ENCODE results near the gene PRDM16. TPM values are rescaled to one million over a fixed set of nuclear protein-coding genes. Genes with fewer than 3 reads are reported as not detected.

PRDM16 gene
- total and polyA plus RNA-seq, 4 donors = 0.05 to 0.67 (median 0.19) TPM

DNA sequence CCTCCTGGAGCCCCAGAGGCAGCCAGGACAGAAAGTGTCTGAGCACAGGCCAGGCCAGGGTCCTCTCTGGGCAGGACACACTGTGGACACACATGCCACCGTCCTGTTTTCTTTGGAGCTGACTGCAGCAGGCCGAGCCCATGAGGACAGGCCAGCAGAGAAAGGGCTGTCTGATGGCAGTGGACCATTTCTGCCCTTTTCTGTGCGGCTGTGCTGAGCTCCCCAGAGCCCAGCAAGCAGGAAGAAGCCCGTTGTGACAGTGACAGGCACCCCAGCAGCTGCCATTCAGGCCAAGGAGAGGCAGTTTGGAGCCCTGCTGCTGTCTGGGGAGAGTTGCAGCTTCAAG, 269.7 kb downstream of the PRDM16 start:
- no peaks in the 10 kb centered on the region for H3K36me3 ChIP-seq (ENCODE audit: control insufficient read depth in 4 of 4, insufficient read depth in 3 of 4, low read depth in 1 of 4, low read length in 3 of 4)
- TF ChIP-seq, protein P1, sequence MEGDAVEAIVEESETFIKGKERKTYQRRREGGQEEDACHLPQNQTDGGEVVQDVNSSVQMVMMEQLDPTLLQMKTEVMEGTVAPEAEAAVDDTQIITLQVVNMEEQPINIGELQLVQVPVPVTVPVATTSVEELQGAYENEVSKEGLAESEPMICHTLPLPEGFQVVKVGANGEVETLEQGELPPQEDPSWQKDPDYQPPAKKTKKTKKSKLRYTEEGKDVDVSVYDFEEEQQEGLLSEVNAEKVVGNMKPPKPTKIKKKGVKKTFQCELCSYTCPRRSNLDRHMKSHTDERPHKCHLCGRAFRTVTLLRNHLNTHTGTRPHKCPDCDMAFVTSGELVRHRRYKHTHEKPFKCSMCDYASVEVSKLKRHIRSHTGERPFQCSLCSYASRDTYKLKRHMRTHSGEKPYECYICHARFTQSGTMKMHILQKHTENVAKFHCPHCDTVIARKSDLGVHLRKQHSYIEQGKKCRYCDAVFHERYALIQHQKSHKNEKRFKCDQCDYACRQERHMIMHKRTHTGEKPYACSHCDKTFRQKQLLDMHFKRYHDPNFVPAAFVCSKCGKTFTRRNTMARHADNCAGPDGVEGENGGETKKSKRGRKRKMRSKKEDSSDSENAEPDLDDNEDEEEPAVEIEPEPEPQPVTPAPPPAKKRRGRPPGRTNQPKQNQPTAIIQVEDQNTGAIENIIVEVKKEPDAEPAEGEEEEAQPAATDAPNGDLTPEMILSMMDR (IDR thresholded peaks at IDR 0.05; ENCODE audit: low read depth, low read length, missing input control) = no peak
- no peak for TF ChIP-seq TAF1 (conservative IDR thresholded peaks at IDR 0.05)
- TF ChIP-seq JUND (IDR thresholded peaks at IDR 0.05) = no peak
- TF ChIP-seq GABPA (IDR thresholded peaks at IDR 0.05 in 1 of 2, conservative IDR thresholded peaks at IDR 0.05 in 1 of 2) = no peak
- TF ChIP-seq ATF3 (IDR thresholded peaks at IDR 0.05) = no peak
- TF ChIP-seq FOXA2 (IDR thresholded peaks at IDR 0.05) = no peak
- no peak for TF ChIP-seq HNF4A (conservative IDR thresholded peaks at IDR 0.05)
- no peak for TF ChIP-seq SP1 (IDR thresholded peaks at IDR 0.05)
- no peak for TF ChIP-seq HNF4G (IDR thresholded peaks at IDR 0.05)
- TF ChIP-seq, protein P2, sequence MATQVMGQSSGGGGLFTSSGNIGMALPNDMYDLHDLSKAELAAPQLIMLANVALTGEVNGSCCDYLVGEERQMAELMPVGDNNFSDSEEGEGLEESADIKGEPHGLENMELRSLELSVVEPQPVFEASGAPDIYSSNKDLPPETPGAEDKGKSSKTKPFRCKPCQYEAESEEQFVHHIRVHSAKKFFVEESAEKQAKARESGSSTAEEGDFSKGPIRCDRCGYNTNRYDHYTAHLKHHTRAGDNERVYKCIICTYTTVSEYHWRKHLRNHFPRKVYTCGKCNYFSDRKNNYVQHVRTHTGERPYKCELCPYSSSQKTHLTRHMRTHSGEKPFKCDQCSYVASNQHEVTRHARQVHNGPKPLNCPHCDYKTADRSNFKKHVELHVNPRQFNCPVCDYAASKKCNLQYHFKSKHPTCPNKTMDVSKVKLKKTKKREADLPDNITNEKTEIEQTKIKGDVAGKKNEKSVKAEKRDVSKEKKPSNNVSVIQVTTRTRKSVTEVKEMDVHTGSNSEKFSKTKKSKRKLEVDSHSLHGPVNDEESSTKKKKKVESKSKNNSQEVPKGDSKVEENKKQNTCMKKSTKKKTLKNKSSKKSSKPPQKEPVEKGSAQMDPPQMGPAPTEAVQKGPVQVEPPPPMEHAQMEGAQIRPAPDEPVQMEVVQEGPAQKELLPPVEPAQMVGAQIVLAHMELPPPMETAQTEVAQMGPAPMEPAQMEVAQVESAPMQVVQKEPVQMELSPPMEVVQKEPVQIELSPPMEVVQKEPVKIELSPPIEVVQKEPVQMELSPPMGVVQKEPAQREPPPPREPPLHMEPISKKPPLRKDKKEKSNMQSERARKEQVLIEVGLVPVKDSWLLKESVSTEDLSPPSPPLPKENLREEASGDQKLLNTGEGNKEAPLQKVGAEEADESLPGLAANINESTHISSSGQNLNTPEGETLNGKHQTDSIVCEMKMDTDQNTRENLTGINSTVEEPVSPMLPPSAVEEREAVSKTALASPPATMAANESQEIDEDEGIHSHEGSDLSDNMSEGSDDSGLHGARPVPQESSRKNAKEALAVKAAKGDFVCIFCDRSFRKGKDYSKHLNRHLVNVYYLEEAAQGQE (IDR thresholded peaks at IDR 0.05) = no peak
- TF ChIP-seq RAD21 (IDR thresholded peaks at IDR 0.05) = no peak
- TF ChIP-seq YY1 (IDR thresholded peaks at IDR 0.05) = no peak
- no peak for DNase-seq (ENCODE audit: low spot score)
- peaks cover 1 to 11% (median 5%) of the 10 kb centered on the region in 4 donors for H3K4me1 ChIP-seq (ENCODE audit: control insufficient read depth in 4 of 4, insufficient read depth in 4 of 4, low read length in 3 of 4)
- no peak overlapping the region for H3K9ac ChIP-seq (ENCODE audit: low read depth in 1 of 2, low read length in 2 of 2)
- H3K27me3 ChIP-seq (ENCODE audit: control insufficient read depth in 4 of 4, insufficient read depth in 4 of 4, low read length in 3 of 4) = peaks cover 0 to 2% (median 0%) of the 10 kb centered on the region in 4 donors
- H3K9me3 ChIP-seq (ENCODE audit: control insufficient read depth in 4 of 4, low read length in 3 of 4) = peaks cover 0 to 6% (median 0%) of the 10 kb centered on the region in 4 donors
- no peak overlapping the region for H3K27ac ChIP-seq (ENCODE audit: low read depth in 1 of 2, low read length in 2 of 2)
- WGBS = 50% methylated on average over 4 of the region's 4 CpGs
- H3K4me3 ChIP-seq (ENCODE audit: low read depth in 1 of 3, low read length in 3 of 3) = no peak overlapping the region

DNA sequence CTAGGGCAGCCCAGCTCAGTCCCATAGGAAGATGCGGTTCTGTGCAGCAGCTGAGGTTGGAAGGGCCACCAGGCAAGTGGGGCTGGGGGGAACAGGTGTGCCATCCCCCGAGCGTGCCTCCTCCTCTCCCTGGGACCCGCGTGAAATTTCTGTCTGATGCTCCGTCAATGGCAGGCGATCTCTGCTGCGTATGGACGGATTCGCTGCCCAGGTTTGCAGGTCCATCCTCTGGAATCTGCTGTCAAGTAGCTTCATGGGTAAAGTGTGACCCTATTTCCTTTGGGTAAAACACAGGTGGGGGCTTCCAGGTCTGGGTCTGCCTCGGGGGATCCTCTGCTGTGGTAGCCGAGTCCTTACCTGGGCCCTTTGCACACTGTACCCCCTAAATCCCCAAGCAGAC, 270.9 kb downstream of the PRDM16 start:
- Histone ChIP-seq H3K9me3 (ENCODE audit: control insufficient read depth in 4 of 4, low read length in 3 of 4) (peaks cover 0 to 13% (median 8%) of the 10 kb centered on the region in 4 donors), H3K27ac (ENCODE audit: low read depth in 1 of 2, low read length in 2 of 2) (no peak overlapping the region), H3K36me3 (ENCODE audit: control insufficient read depth in 4 of 4, insufficient read depth in 3 of 4, low read depth in 1 of 4, low read length in 3 of 4) (no peaks in the 10 kb centered on the region), H3K9ac (ENCODE audit: low read depth in 1 of 2, low read length in 2 of 2) (no peak overlapping the region), H3K4me3 (ENCODE audit: low read depth in 1 of 3, low read length in 3 of 3) (no peak overlapping the region), H3K27me3 (ENCODE audit: control insufficient read depth in 4 of 4, insufficient read depth in 4 of 4, low read length in 3 of 4) (peaks cover 0 to 2% (median 0%) of the 10 kb centered on the region in 4 donors), H3K4me1 (ENCODE audit: control insufficient read depth in 4 of 4, insufficient read depth in 4 of 4, low read length in 3 of 4) (peaks cover 0 to 7% (median 1%) of the 10 kb centered on the region in 4 donors)
- no peak for TF ChIP-seq TAF1 (conservative IDR thresholded peaks at IDR 0.05)
- TF ChIP-seq HNF4A (conservative IDR thresholded peaks at IDR 0.05) = no peak
- TF ChIP-seq, protein P1 (IDR thresholded peaks at IDR 0.05; ENCODE audit: low read depth, low read length, missing input control) = no peak
- TF ChIP-seq SP1 (IDR thresholded peaks at IDR 0.05) = no peak
- TF ChIP-seq, protein P2 (IDR thresholded peaks at IDR 0.05) = no peak
- no peak for TF ChIP-seq EGR1 (IDR thresholded peaks at IDR 0.05; ENCODE audit: low read depth in 2 of 2)
- no peak for TF ChIP-seq JUND (IDR thresholded peaks at IDR 0.05)
- TF ChIP-seq YY1 (IDR thresholded peaks at IDR 0.05) = no peak
- no peak for TF ChIP-seq ZBTB33 (IDR thresholded peaks at IDR 0.05)
- no peak for TF ChIP-seq RAD21 (IDR thresholded peaks at IDR 0.05)
- TF ChIP-seq GABPA (IDR thresholded peaks at IDR 0.05 in 1 of 2, conservative IDR thresholded peaks at IDR 0.05 in 1 of 2) = no peak
- TF ChIP-seq FOXA1 (IDR thresholded peaks at IDR 0.05) = no peak
- TF ChIP-seq RXRA (IDR thresholded peaks at IDR 0.05) = no peak
- no peak for TF ChIP-seq NR2F2 (IDR thresholded peaks at IDR 0.05)
- TF ChIP-seq MAX (IDR thresholded peaks at IDR 0.05) = no peak
- no peak for DNase-seq (ENCODE audit: low spot score)
- 92% methylated on average over 12 of the region's 12 CpGs for WGBS
